Keratinocyte (primary cell): ENCODE measurements around the gene AHCTF1. TPM values are rescaled to one million over a fixed set of nuclear protein-coding genes. Genes with fewer than 3 reads are reported as not detected.

Experiments used
- DNase-seq: peaks from one replicate; pipeline ENCODE4 v3.0.0-alpha.2; 2011; ENCODE audit warnings: low read depth, missing footprints, low spot score
- FAIRE-seq: peaks from 2 replicates; lab custom pipeline; 2011; peaks lifted over from hg19 to GRCh38; lab: Jason Lieb, UNC
- H2AFZ ChIP-seq: 2 replicates; pipeline ENCODE4 v1.6.0; 2012; ENCODE audit warnings: low read length, control low read depth, inconsistent platforms; ENCODE audit not compliant: control insufficient read depth
- H3K27ac ChIP-seq: 2 replicates; pipeline ENCODE4 v1.5.1; 2011; ENCODE audit warnings: low read length; ENCODE audit not compliant: control insufficient read depth, insufficient read depth
- H3K27me3 ChIP-seq: 3 replicates; pipeline ENCODE4 v1.6.0; 2011; ENCODE audit warnings: low read length; ENCODE audit not compliant: control insufficient read depth, insufficient read depth; ENCODE audit errors: extremely low read depth
- H3K36me3 ChIP-seq, 2 experiments: 2 replicates in 1 of 2; 3 replicates in 1 of 2; pipeline ENCODE4 v1.5.1; 2011; ENCODE audit warnings: low read length in 2 of 2, mild to moderate bottlenecking in 1 of 2; ENCODE audit not compliant: control insufficient read depth in 2 of 2, insufficient read depth in 2 of 2; ENCODE audit errors: extremely low read depth in 1 of 2
- H3K4me1 ChIP-seq: 3 replicates; pipeline ENCODE4 v1.5.1; 2011; ENCODE audit warnings: low read length; ENCODE audit not compliant: control insufficient read depth, insufficient read depth; ENCODE audit errors: extremely low read depth
- H3K4me2 ChIP-seq: 3 replicates; pipeline ENCODE4 v1.6.0; 2011; ENCODE audit warnings: low read depth, low read length; ENCODE audit not compliant: control insufficient read depth, insufficient read depth; ENCODE audit errors: extremely low read depth
- H3K4me3 ChIP-seq, 3 experiments: fragments of 200-600 bp in 1 of 3; sonication (generic) in 1 of 3; 2 replicates in 2 of 3; 3 replicates in 1 of 3; pipeline ENCODE4 v1.5.1; 2011 to 2016; ENCODE audit warnings: low read length in 3 of 3, mild to moderate bottlenecking in 3 of 3, control low read depth in 2 of 3, inconsistent platforms in 1 of 3, low read depth in 1 of 3, mixed read lengths in 1 of 3, mixed run types in 1 of 3, moderate library complexity in 1 of 3; ENCODE audit not compliant: control insufficient read depth in 2 of 3, insufficient read depth in 2 of 3; ENCODE audit errors: extremely low read depth in 1 of 3
- H3K79me2 ChIP-seq: 2 replicates; pipeline ENCODE4 v1.6.0; 2012; ENCODE audit warnings: low read length; ENCODE audit not compliant: control insufficient read depth, insufficient read depth
- H3K9ac ChIP-seq: 3 replicates; pipeline ENCODE4 v1.6.0; 2011; ENCODE audit warnings: low read length; ENCODE audit not compliant: control insufficient read depth, insufficient read depth; ENCODE audit errors: extremely low read depth
- H3K9me1 ChIP-seq: 3 replicates; pipeline ENCODE4 v1.6.0; 2011; ENCODE audit warnings: low read length; ENCODE audit not compliant: control insufficient read depth, insufficient read depth; ENCODE audit errors: extremely low read depth
- H3K9me3 ChIP-seq: 2 replicates; pipeline ENCODE4 v1.5.1; 2012; ENCODE audit warnings: low read depth, low read length; ENCODE audit not compliant: control insufficient read depth
- H4K20me1 ChIP-seq: 3 replicates; pipeline ENCODE4 v1.6.0; 2011; ENCODE audit warnings: low read length; ENCODE audit not compliant: control insufficient read depth, insufficient read depth; ENCODE audit errors: extremely low read depth
- CTCF ChIP-seq, 3 experiments: IDR thresholded peaks in 1 of 3; conservative IDR thresholded peaks in 1 of 3; optimal IDR thresholded peaks in 1 of 3; 2 replicates in 2 of 3; 3 replicates in 1 of 3; pipeline versions ENCODE3 to v1.5.1; 2011; ENCODE audit warnings: low read length in 3 of 3, mild to moderate bottlenecking in 3 of 3, moderate library complexity in 2 of 3, control low read depth in 1 of 3, inconsistent platforms in 1 of 3; ENCODE audit not compliant: insufficient read depth in 2 of 3; ENCODE audit errors: extremely low read depth in 1 of 3
- EZH2 ChIP-seq: IDR thresholded peaks from one replicate; pipeline ENCODE4 v1.6.1; 2012; ENCODE audit warnings: inconsistent platforms, mild to moderate bottlenecking, low read length, moderate library complexity
- dilution Hi-C: fragments of 300-500 bp; cut with MboI; formaldehyde crosslinking; loops from one replicate; pipeline ENCODE4 v1.7.0; 2020; ENCODE audit warnings: low sequenced_read_pairs; ENCODE audit not compliant: extremely low pct_ligation_motif_present
- polyA plus RNA-seq, 5 experiments: library from polyadenylated mRNA; depleted of rRNA in 3 of 5; stranded (reverse) in 3 of 5; stranded (forward) in 1 of 5; unstranded in 1 of 5; fragments of >200 nt; gene quantifications; 1 replicate in 1 of 5; 2 replicates in 3 of 5; 3 replicates in 1 of 5; pipeline versions ENCODE4 v1.2.1 to v1.2.3, GENCODE V29; 2011 to 2012; ENCODE audit warnings: missing spikeins in 2 of 5, low read depth in 1 of 5, low replicate concordance in 1 of 5

Gene AHCTF1
- polyA plus RNA-seq, 1 donor (not counting 4 experiments of a cell fraction or from before 2014, with no cell fraction given): 22.2 TPM

DNA sequence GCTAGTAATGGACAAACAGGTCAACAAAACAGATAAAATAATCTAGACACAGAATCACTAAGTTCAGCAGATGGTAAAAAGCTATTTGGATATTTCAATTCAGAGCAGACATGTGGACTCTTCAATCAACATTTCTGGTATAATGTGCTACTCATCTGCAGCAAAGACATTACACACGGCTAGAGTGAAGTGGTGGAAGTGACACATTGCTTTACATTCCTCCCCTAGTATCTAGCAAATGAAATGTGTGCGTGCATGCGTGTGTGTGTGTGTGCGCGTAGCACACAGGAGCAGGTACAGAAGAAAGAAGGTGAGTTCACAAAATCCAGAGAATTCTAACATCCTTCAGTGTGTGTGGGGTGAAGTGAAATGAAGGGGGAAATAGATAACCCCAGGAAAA, 8.3 kb downstream of the AHCTF1 start:
- H3K36me3 ChIP-seq: peaks cover 0 to 8% of the 10 kb centered on the region in 2 experiments
- H3K79me2 ChIP-seq: peaks cover 97% of the 10 kb centered on the region
- no peaks in the 10 kb centered on the region for H3K4me1 ChIP-seq
- peaks cover 24% of the 10 kb centered on the region for H4K20me1 ChIP-seq
- peaks cover 2% of the 10 kb centered on the region for H3K9me1 ChIP-seq
- no peak overlapping the region for H3K9ac ChIP-seq
- H3K27me3 ChIP-seq: no peaks in the 10 kb centered on the region
- H3K27ac ChIP-seq: no peak overlapping the region
- H3K4me3 ChIP-seq: no peak overlapping the region
- FAIRE-seq (no peak), DNase-seq (no peak)
- dilution Hi-C loops: no loop called here
- no peaks in the 10 kb centered on the region for H3K9me3 ChIP-seq
- H3K4me2 ChIP-seq: no peak overlapping the region
- no peak overlapping the region for H2AFZ ChIP-seq
- TF ChIP-seq EZH2 (no peak), CTCF (optimal IDR thresholded peaks at IDR 0.05 in 1 of 3, IDR thresholded peaks at IDR 0.05 in 1 of 3, conservative IDR thresholded peaks at IDR 0.05 in 1 of 3; ENCODE audit: extremely low read depth in 1 of 3, insufficient read depth in 2 of 3, low read length in 3 of 3) (no peak)

DNA sequence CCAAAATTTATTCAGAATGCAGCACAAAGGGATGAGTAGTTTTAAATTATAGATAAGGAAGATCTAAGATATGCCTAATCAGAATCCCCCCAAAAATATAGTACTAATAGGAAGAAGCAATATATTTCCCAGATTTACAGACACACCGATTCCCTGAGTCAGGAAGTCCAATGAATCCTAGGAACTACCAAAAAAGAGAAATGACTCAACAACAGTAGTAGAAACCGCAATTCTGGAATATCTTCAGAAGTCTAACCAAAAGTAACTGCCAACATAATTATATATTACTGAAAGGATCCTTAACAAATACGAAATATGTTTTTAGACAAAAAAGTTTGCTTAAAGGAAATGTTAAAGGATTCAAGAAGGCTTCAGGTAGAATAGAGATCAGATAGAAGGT, 10.3 kb downstream of the AHCTF1 start:
- TF ChIP-seq EZH2 (no peak), CTCF (optimal IDR thresholded peaks at IDR 0.05 in 1 of 3, IDR thresholded peaks at IDR 0.05 in 1 of 3, conservative IDR thresholded peaks at IDR 0.05 in 1 of 3; ENCODE audit: extremely low read depth in 1 of 3, insufficient read depth in 2 of 3, low read length in 3 of 3) (no peak)
- no peak overlapping the region for H3K9ac ChIP-seq
- peaks cover 94% of the 10 kb centered on the region for H3K79me2 ChIP-seq
- no peak overlapping the region for H3K27ac ChIP-seq
- no peak overlapping the region for H2AFZ ChIP-seq
- H3K9me1 ChIP-seq: peaks cover 2% of the 10 kb centered on the region
- peaks cover 26% of the 10 kb centered on the region for H4K20me1 ChIP-seq
- peaks cover 6 to 10% of the 10 kb centered on the region in 2 experiments for H3K36me3 ChIP-seq
- no peaks in the 10 kb centered on the region for H3K27me3 ChIP-seq
- dilution Hi-C loops: no loop called here
- FAIRE-seq (no peak), DNase-seq (no peak)
- H3K4me2 ChIP-seq: no peak overlapping the region
- H3K4me3 ChIP-seq: no peak overlapping the region
- no peaks in the 10 kb centered on the region for H3K9me3 ChIP-seq
- no peaks in the 10 kb centered on the region for H3K4me1 ChIP-seq
